GM21529 (cell line): ENCODE results near the gene MYOM3.

ENCODE experiments used
- ATAC-seq: cut with Tn5 transposase; IDR thresholded peaks from one replicate; pipeline ENCODE4 v1.9.1; 2021; ENCODE audit not compliant: unreplicated experiment

Gene MYOM3

GRCh38 chr1:24097663-24098062 is 14.3 kb downstream of the MYOM3 start:
- ATAC-seq = no peak

DNA sequence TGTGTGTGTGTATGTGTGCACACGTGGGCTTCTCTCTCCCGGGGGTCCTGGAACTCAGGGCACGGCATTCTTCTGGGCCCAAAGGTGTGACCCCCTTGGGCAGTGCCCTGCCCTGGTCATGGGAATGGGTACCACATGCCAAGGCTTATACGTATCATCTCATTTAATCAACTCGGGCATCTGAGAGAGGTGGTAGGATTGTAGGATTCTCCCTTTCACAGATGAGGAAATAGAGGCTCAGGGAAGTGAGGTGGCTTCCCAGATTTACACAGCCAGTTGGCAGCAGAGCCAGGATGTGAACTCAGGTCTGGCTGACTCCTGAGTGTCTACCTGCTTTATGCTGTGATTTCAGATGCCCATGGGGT is 15.2 kb downstream of the MYOM3 start:
- no peak for ATAC-seq

GRCh38 chr1:24096009-24096738 is 15.8 kb downstream of the MYOM3 start:
- ATAC-seq = no peak

DNA sequence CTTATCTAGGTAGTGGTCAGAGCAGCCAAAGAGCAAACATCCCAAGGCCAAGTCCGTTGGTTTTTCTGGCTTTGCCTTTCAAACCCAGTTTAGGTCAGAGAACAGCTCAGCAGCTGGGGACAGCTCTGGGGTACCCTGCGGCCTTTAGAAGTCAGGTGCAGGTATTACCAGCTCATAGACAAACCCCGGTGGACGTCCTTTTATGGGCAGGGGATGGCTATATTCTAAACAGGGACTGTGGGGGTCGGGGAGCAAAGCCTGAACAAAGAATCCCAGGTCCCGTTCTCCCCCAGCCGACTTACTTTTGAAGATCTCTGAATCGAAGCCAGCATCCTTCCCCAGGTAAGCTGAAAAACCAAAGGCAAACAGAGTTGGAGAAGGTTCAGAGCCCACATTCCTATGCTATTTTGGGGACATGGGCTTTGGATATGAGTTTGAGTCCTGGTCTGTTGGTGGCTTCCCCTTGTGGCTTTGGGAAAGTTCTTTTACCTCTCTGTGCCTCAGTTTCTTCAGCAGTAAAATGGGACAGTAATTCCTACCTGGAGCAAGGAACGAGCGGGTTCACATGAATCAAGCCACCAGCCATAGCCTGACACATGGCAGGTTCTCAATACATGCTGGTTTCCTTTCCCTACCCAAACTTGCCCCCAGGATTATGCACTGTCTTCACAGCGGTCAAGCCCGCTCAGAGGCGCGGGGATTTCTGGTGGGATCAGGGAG is 16.6 kb downstream of the MYOM3 start:
- ATAC-seq = no peak

- no peak for ATAC-seq
These were observed 17.4 kb downstream of the MYOM3 start for GRCh38 chr1:24094554-24094953.

DNA sequence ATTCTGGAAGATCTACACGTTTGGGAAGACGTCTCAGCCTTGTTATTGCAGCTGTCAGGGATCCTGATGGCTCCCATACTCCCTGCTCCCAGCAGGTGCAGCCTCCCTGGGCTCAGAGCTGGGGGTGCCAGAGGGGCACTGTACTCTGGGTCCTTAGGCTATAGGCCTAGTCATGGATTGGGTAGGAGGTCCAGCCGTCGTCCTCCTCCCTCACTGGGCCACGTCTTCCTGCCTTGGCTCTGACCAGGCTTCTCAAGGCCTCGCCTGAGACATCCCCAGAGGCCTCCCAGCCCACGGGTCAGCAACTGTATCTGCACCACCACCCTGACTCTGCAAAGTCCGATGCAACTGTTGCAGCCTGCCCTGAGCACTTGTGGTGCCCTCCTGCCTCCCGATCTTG is 18.2 kb downstream of the MYOM3 start:
- ATAC-seq = no peak

DNA sequence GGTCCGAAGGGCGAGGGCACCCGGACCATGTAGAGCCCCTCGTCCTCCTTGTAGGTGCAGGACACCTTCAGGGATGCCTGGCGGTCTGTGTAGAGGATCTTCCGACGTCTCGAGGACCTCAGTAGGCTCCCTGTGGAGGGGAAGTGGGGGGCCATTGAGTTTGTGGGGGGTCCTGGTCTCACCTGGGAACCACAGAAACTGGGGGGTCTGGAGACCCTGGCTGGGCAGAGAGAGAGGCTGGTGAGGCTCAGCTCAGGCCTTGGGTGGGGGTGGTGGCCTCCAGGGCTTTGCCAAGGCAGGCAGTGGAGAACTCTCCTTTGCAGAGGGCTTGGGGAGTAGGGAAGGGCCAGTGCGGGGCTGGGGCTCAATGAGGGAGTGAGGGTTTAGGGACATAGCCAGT is 19.0 kb downstream of the MYOM3 start:
- ATAC-seq = no peak

- ATAC-seq = no peak
These were observed 19.9 kb downstream of the MYOM3 start for GRCh38 chr1:24091971-24092482.

- no peak for ATAC-seq
These were observed 21.2 kb downstream of the MYOM3 start for GRCh38 chr1:24090736-24091135.

DNA sequence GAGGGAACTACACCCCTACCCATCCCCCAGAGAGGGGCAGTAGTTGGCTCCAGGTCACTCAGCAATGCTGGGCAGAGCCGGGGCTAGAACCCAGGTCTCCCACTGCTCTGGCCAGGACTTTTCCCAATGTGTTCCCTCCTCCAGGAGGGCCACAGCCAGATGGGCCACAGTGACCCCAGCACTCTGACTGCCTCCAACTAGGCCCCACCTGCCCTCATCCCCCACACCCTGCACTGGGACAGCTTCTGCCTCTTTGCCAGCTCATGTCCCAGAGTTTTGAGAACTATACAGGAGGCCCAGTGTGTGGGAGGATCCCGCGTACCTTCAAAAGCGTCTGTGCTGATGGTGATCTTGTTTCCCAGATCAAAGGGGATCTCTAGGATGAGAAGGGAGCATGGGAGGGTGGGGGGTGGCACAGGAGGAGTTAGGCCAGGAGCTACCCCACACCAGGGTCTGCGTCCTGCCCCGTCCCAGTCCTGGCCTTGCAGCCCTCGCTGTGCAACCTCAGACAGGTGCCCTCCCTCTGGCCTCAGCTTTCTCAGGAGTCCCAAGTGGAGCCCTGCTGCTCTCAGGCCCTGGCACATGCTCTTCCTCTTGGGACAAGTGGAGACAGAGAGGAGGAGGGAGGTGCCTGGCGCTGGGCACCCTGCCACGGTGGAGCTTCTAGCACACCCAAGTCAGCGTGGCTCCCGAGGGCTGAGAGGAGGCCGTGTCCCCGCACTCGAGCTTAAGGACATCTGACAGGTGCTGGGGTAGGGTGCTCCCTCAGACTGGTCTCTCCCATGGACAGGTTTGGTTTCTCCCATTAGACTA is 22.0 kb downstream of the MYOM3 start:
- ATAC-seq = no peak

GRCh38 chr1:24089027-24089742 is 22.8 kb downstream of the MYOM3 start:
- no peak for ATAC-seq

DNA sequence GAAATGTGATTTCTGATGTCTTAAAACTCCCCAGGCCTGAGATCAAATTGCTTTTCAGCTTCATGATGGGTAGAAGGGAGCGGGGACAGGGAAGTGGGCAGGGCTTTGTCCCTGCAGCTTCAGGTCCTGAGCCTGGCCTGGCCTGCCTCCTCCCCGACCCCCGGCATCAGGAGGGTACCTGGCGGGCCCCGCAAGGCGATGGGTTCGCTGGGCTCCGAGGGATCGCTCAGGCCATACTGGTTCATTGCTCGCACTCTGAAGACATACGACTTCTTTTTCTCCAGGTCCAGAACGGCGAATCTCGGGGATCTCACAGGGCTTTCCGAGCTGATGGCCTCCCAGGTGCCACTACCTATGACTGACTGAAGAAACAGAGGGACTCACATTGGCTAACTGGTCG is 25.5 kb downstream of the MYOM3 start:
- ATAC-seq = no peak

- no peak for ATAC-seq
These were observed 26.4 kb downstream of the MYOM3 start for GRCh38 chr1:24085546-24085945.

DNA sequence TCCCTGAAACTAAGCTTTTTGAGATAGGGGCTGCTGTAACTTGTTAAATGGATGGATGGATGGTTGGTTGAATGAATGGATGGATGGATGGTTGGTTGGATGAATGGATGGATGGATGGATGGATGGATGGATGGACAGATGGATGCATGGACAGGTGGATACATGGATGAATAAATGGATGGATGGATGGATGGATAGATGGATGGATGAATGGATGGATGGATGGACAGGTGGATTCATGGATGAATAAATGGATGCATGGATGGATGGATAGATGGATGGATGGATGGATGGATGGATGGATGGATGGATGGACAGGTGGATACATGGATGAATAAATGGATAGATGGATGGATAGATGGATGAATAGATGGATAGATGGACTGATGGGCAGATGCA is 26.9 kb downstream of the MYOM3 start:
- ATAC-seq = no peak

GRCh38 chr1:24084050-24084449 is 27.9 kb downstream of the MYOM3 start:
- ATAC-seq = no peak

GRCh38 chr1:24082372-24082771 is 29.6 kb downstream of the MYOM3 start:
- no peak for ATAC-seq

DNA sequence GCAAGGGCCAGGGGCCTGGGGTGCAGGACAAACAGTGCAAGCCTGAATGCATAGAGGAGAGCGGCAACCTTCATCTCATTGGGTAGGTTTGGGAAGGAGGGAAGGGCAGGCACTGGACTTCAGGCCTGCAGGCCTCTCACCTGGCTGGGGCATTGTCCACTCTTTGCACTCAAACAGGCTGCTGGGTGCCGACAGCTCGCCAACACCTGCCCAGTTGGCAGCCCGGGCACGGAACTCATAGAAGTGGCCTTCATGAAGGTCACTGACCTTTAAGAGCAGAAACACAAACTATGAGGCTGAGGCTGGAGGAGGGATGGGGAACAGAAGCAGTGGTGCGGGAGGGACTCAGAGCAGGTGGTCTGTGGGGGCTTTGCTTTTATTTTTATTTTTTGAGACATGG is 30.7 kb downstream of the MYOM3 start:
- no peak for ATAC-seq

DNA sequence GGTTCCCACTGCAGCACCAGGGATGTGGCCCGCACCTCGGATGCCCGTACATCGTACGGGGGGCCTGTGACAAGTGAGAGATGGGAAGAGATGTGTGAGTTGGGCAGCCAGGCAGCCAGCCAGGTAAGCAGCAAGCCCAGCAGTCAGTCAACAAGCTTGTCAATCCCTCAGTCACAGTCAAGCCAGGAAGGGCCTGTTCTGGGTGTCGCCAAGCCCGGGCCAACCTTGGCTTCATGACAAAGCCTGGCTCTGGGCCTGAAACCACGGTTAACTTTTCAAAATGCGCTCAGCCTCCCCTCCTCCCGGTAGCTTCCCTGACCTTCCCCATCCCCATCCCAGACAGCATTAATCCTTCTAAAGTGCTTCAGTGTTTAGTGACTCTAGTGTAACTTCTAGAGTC is 31.8 kb downstream of the MYOM3 start:
- no peak for ATAC-seq

- ATAC-seq = no peak
These were observed 34.5 kb downstream of the MYOM3 start for GRCh38 chr1:24077278-24077978.

- no peak for ATAC-seq
These were observed 36.0 kb downstream of the MYOM3 start for GRCh38 chr1:24075946-24076345.

- no peak for ATAC-seq
These were observed 36.4 kb downstream of the MYOM3 start for GRCh38 chr1:24075590-24075854.
